NB4 (cell line): ENCODE results near the gene FAM20A.

Experiments used
- DNase-seq: peaks from one replicate; pipeline ENCODE4 v3.0.0; 2010; ENCODE audit warnings: low read depth
- H3K4me3 ChIP-seq: one replicate; pipeline ENCODE4 v1.5.1; 2011; ENCODE audit warnings: mild to moderate bottlenecking, low read depth, low read length, moderate library complexity
- CTCF ChIP-seq: IDR thresholded peaks from one replicate; pipeline ENCODE4 v1.5.1; 2012; ENCODE audit warnings: low read depth, low read length
- MAX ChIP-seq: IDR thresholded peaks from 2 replicates; pipeline ENCODE4 v1.6.1; 2011; ENCODE audit warnings: low read depth, low read length
- MYC ChIP-seq: IDR thresholded peaks from 2 replicates; pipeline ENCODE4 v1.6.1; 2011; ENCODE audit warnings: low read depth, low read length
- POLR2A ChIP-seq: IDR thresholded peaks from 2 replicates; pipeline ENCODE4 v1.6.1; 2011; ENCODE audit warnings: mild to moderate bottlenecking; ENCODE audit not compliant: insufficient read length; ENCODE audit errors: extremely low read depth

Gene FAM20A

GRCh38 chr17:68596411-68596945, 4.7 kb downstream of the FAM20A start:
- H3K4me3 ChIP-seq, result no peak overlapping the region
- no peak for TF ChIP-seq MYC
- no peak for TF ChIP-seq POLR2A
- TF ChIP-seq CTCF, result no peak
- no peak for TF ChIP-seq MAX
- DNase-seq, result no peak

DNA sequence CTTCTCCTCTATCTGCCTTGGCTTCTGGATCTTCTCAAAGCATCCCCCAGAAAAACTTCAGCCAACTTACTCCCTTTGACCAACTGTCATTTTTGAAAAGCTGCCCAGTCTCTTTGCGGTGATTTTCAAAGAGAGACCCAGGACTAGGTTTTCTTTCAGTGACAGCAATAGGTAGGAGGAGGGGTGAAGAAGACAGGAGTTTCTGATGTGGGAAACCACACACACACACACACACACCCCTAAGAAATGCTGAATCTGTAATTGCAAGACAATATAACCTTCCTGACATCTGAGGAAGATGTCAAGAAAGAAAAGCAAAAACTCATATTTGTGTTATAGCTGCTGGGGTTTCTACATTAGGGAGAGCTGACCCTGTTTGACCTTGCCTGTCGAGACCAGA, 5.2 kb downstream of the FAM20A start:
- DNase-seq, result no peak

DNA sequence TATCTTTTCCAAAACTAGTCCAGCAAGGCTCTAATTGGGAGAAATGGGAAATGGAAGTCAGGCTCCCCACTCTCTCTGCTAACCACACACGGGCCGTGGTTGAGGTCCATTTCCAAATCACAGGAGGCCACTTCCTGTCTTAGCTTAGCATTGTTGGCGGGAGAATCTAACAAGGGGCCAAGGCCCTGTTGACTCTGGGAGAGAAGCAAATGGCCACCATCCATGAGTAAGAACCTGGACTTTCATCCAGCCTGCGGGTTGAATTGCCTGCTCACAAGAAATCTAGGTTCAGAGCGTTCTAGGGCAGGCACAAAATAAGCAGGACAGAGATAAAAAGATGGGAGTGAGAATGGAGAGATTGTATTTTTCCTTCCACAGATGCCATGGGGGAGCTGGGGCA, 5.7 kb downstream of the FAM20A start:
- TF ChIP-seq CTCF (no peak), MYC (no peak), MAX (no peak), POLR2A (no peak)
- H3K4me3 ChIP-seq, result no peak overlapping the region
- no peak for DNase-seq

More for the DNA sequence above, 5.2 kb downstream of the FAM20A start:
- H3K4me3 ChIP-seq, result no peak overlapping the region
- TF ChIP-seq POLR2A (no peak), MAX (no peak), MYC (no peak), CTCF (no peak)

DNA sequence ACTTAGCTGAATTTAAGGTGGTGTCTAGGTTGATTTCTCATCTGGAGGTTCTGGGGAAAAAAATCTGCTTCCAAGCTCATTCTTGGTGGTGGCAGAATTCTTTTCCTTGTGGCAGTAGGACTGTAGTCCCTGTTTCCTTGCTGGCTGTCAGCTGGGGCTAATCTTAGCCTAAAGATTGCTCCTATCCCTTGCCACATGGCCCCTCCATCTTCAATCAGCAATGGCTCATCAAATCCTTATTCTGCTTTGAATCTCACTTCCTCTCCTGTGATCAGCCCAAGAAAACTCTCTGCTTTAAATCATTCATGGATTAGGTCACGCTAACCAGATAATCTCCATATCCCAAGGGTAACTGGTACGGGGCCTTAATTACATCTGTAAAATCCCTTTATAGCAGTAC, 6.6 kb downstream of the FAM20A start:
- TF ChIP-seq MAX, result no peak
- TF ChIP-seq CTCF, result no peak
- TF ChIP-seq POLR2A, result no peak
- no peak for TF ChIP-seq MYC
- no peak overlapping the region for H3K4me3 ChIP-seq
- no peak for DNase-seq

DNA sequence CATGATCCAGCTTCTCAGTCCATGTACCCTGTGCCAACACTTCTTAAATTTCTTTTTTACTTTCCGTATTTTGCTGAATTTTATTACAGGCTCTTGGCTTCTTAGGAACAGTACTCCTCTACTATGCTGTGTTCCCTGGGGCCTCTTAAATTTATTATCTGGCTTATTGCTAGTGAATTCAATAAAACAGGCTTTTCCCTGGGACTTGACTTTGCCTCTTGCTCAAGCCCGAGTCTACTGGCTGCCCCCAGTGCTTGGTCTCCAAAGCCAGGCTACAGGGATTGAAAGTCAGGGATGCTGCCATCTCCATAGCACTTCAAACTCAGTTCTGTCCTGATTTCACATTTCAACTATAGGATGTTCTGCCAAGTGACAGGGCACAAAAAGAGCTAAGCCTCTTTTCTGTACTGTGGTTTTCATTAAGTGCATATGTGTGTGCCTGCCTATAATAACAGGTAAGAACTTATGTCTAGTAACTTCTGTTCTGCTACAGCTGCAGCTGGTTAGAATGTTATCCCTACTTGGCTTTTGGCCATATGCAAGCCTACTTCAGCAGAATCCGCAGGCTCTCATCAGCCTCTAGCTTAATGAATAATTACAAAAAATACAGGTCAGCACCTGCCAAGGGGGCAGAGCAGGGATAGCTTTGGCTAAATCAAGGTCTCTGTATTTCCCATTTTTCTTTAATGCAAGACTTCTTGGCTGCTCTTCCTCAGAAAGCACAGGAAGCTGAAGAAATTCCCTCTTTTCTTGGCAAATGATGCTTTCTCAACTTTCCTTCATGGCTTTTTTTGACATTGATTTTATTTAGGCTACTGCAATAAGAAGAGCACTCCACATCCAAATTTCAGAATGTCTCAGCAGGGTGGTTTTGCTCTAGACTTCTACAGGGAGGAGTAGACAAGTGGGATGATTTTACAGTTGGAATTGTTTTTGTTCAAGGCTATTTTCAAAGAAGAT, 8.2 kb downstream of the FAM20A start:
- H3K4me3 ChIP-seq, result no peak overlapping the region
- TF ChIP-seq POLR2A (no peak), MAX (no peak), MYC (no peak), CTCF (no peak)
- DNase-seq, result no peak
